H1 (cell line): Measurements from ENCODE around the gene SGCD. TPM values are rescaled to one million over a fixed set of nuclear protein-coding genes. Genes with fewer than 3 reads are reported as not detected.

ENCODE experiments used
- JUND ChIP-seq: IDR thresholded peaks from 2 replicates; pipeline ENCODE4 v1.6.1; 2011; ENCODE audit warnings: mild to moderate bottlenecking, improper control_type of control experiment, low read length
- polyA plus RNA-seq, 7 experiments: library from polyadenylated mRNA; depleted of rRNA in 3 of 7; stranded (reverse) in 5 of 7; unstranded in 2 of 7; fragments of >200 nt in 5 of 7; fragments of 200-250 nt in 2 of 7; gene quantifications; 1 replicate in 5 of 7; 2 replicates in 1 of 7; 4 replicates in 1 of 7; pipeline versions ENCODE4 v1.2.1 to v1.2.3, GENCODE V29; 2011 to 2013; ENCODE audit warnings: missing spikeins in 2 of 7, mixed read lengths in 2 of 7
- total RNA-seq: library from RNA; stranded (reverse); fragmentation: NEBNext Ultra II Directional; extraction: Animal tissue kit (Norgen Biotek cat#: 25700); gene quantifications from 2 replicates; pipeline ENCODE4 v1.2.1, GENCODE V29; 2021

The SGCD gene
- total and polyA plus RNA-seq, 2 of the 8 experiments (the other 6 are each of a cell fraction or from before 2014, with no cell fraction given): 0.04 to 0.08 TPM

GRCh38 chr5:156722358-156722757 is 395.4 kb downstream of the SGCD start (continued):
- TF ChIP-seq JUND: no peak
